IPS DF 6.9 (cell line): Measurements from ENCODE around the gene CNOT1.

Source experiments
- DNase-seq: peaks from one replicate; pipeline ENCODE4 v3.0.0-alpha.2; 2013; ENCODE audit warnings: low read depth, low spot score
- H3K27ac ChIP-seq: one replicate; pipeline ENCODE4 v1.5.1; 2013; ENCODE audit warnings: low read length, control low read depth
- H3K27me3 ChIP-seq: 2 replicates; pipeline ENCODE4 v1.6.1; 2013; ENCODE audit warnings: mild to moderate bottlenecking, low read length; ENCODE audit not compliant: control insufficient read depth, insufficient read depth
- H3K36me3 ChIP-seq: 2 replicates; pipeline ENCODE4 v1.6.1; 2013; ENCODE audit warnings: low read length; ENCODE audit not compliant: control insufficient read depth, insufficient read depth
- H3K4me1 ChIP-seq: 2 replicates; pipeline ENCODE4 v1.6.1; 2013; ENCODE audit warnings: low read length; ENCODE audit not compliant: control insufficient read depth, insufficient read depth
- H3K4me3 ChIP-seq: 2 replicates; pipeline ENCODE4 v1.5.1; 2013; ENCODE audit warnings: mild to moderate bottlenecking, low read length
- H3K9me3 ChIP-seq: 2 replicates; pipeline ENCODE4 v1.6.1; 2013; ENCODE audit warnings: low read length, inconsistent platforms; ENCODE audit not compliant: control insufficient read depth, insufficient read depth
- WGBS: extraction: QIAGEN DNeasy Blood & Tissue Kit; methylation state at CpG from one replicate; pipeline ENCODE4 v1.1.7; 2013; ENCODE audit warnings: mixed read lengths, missing lambda C conversion rate; ENCODE audit not compliant: insufficient read length, insufficient coverage; 5-methylcytosine and 5-hydroxymethylcytosine counted together

The CNOT1 gene

DNA sequence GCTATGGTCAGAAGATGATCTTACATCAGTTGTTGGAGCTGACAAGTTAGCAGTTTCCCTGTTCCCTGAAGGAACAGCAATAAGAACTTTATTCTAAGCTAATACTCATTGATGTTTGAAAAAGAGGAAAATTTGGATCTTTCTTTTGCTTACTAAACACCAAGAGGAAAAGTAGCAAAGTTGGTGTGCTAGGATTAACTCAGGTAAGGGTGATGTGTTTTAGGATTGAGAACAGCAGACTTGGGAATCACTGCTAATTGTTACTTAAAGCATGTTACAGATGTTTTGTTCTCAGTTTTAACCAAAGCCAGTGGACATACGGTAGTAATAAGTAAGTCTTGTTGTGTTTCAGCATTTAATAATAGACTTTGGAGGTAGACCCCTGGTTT is 110.7 kb downstream of the CNOT1 start:
- Histone ChIP-seq H3K4me3 (no peak overlapping the region), H3K9me3 (no peaks in the 10 kb centered on the region), H3K27me3 (no peaks in the 10 kb centered on the region), H3K4me1 (peaks cover 2% of the 10 kb centered on the region; the same call in 1 of the 2 replicates), H3K36me3 (peaks cover 11% of the 10 kb centered on the region; the same call in 1 of the 2 replicates), H3K27ac (no peak overlapping the region)
- no peak for DNase-seq
- WGBS, result no CpG with 5 or more reads among the region's 1 CpG

DNA sequence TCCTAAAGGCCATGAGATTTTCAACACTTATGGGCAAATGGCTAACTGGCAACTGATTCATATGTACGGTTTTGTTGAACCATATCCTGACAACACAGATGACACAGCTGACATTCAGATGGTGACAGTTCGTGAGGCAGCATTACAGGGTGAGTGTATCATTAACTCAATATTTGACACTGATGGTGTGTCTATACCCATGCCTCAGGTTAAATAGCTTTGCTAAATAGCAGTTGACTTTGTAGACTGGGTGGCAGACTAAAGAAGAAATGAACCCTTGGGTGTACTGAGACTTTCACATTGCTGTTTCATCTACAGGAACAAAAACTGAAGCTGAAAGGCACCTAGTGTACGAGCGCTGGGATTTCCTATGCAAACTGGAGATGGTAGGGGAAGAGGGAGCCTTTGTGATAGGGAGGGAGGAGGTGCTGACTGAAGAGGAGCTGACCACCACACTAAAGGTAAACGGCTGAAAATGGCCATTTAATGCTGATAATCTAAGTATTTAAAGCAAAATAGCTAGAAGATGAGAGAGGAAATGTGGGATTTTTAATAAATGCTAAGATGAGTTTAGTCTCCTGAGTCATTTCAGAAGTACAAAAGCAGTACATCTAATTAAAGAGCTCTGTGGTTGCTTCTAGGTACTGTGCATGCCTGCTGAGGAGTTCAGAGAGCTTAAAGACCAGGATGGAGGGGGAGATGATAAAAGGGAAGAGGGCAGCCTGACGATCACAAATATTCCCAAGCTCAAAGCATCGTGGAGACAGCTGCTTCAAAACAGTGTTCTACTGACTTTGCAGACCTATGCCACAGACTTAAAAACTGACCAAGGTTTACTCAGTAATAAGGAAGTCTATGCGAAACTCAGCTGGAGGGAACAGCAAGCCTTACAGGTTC is 111.3 kb downstream of the CNOT1 start:
- Histone ChIP-seq H3K27me3 (no peaks in the 10 kb centered on the region), H3K9me3 (no peaks in the 10 kb centered on the region), H3K27ac (no peak overlapping the region), H3K4me3 (no peak overlapping the region), H3K36me3 (peaks cover 11% of the 10 kb centered on the region; the same call in 1 of the 2 replicates), H3K4me1 (peaks cover 2% of the 10 kb centered on the region; the same call in 1 of the 2 replicates)
- no peak for DNase-seq
- no CpG with 5 or more reads among the region's 8 CpGs for WGBS

DNA sequence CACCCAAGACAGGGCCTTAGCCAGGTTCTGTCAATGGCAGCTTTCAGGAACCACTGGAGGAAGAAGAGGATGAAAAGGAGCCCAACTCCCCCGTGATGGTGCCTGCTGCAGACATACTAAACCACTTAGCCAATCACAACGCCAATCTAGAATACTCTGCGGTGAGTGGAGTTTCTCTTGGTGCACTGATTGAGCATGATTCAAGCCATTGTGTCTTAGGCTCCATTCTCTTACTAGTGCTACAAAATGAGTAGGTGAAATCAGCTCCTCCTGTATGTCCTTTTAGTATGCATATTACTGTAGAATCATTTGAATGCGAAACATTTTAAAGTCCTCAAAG is 112.9 kb downstream of the CNOT1 start:
- no peak overlapping the region for H3K4me3 ChIP-seq
- peaks cover 2% of the 10 kb centered on the region; the same call in 1 of the 2 replicates for H3K4me1 ChIP-seq
- H3K27me3 ChIP-seq, result no peaks in the 10 kb centered on the region
- no peaks in the 10 kb centered on the region for H3K9me3 ChIP-seq
- H3K27ac ChIP-seq, result no peak overlapping the region
- no CpG with 5 or more reads among the region's 4 CpGs for WGBS
- no peak for DNase-seq
- H3K36me3 ChIP-seq, result peaks cover 11% of the 10 kb centered on the region; the same call in 1 of the 2 replicates

DNA sequence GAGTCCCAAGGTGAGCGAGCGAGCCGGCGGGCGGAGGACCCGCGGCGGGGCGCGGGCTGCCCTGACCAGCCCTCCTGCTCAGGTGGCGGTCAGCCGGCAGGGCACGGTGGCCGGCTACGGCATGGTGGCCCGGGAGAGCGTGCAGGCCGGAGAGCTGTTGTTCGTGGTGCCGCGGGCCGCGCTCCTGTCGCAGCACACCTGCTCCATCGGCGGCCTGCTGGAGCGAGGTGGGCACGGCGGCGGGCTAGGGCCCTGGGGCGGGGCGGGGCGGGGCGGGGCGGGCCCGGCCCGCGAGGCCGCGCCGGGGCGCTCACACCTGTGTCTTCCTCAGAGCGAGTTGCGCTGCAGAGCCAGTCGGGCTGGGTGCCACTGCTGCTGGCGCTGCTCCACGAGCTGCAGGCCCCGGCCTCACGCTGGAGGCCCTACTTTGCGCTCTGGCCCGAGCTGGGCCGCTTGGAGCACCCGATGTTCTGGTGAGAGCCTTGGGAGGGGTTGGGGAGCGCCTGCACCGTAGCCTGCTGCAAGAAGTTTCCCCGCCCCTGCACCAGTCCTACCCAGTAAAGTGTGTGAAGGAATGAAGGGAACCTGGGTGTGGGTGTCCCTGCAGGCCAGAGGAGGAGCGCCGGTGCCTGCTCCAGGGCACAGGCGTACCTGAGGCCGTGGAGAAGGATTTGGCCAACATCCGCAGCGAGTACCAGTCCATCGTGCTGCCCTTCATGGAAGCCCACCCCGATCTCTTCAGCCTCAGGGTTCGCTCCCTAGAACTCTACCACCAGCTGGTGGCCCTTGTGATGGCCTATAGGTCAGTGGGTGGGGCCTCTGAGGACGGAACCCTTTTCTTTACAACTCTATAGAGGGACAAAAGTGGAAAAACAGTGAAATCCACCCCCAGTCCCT is 113.5 kb downstream of the CNOT1 start:
- no CpG with 5 or more reads among the region's 66 CpGs for WGBS
- Histone ChIP-seq H3K27me3 (no peaks in the 10 kb centered on the region), H3K9me3 (no peaks in the 10 kb centered on the region), H3K27ac (no peak overlapping the region), H3K36me3 (peaks cover 11% of the 10 kb centered on the region; the same call in 1 of the 2 replicates), H3K4me1 (peaks cover 2% of the 10 kb centered on the region; the same call in 1 of the 2 replicates), H3K4me3 (peak overlapping the region; percentile 89)
- no peak for DNase-seq

DNA sequence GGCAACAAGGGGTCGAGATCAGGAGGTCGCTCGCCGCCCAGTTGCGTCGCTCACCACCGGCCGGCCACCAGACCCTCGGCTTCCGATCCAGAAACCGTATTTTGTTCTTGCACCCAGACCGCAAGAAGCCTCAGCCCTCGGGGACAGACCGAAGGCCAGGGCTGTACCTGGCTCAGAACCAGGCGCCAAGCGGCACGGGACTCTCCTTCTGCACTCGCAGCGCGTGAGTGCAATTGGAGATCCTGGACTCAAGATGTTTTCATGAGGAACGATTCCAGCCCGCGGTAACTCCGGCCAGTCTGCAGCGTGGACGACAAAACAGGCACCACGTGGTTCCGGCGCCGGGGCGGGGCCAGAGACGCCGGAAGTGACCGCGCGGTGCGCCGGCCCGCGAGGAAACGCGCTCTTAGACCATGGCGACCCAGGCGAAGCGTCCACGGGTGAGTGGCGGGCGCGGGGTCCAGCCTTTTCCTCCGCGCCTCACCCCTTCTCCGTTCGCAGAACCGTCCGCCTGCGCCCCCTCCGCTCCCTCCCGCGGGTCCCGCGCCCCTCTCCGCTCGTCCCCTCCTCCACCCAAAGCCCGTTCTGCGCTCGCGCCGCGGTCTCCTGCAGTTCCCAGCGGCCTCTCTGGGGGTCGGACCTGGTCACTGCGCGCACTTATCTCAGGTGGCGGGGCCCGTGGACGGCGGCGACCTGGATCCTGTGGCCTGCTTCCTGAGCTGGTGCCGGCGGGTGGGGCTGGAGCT is 114.3 kb downstream of the CNOT1 start, which contains the start of gene SETD6:
Gene SETD6 (plus strand): TSS at position 393 of the 746 bp plus-strand sequence. CDS start 21 bp downstream, at position 414.
- Histone ChIP-seq H3K9me3 (no peaks in the 10 kb centered on the region), H3K27me3 (no peaks in the 10 kb centered on the region), H3K27ac (no peak within 1 kb of the TSS), H3K4me1 (peaks cover 2% of the 10 kb centered on the region; the same call in 1 of the 2 replicates), H3K36me3 (peaks cover 8% of the 10 kb centered on the region; the same call in 1 of the 2 replicates), H3K4me3 (peak within 1 kb of the TSS; percentile 89)
- DNase-seq, result peak; percentile 75
- no CpG with 5 or more reads among the region's 80 CpGs for WGBS

DNA sequence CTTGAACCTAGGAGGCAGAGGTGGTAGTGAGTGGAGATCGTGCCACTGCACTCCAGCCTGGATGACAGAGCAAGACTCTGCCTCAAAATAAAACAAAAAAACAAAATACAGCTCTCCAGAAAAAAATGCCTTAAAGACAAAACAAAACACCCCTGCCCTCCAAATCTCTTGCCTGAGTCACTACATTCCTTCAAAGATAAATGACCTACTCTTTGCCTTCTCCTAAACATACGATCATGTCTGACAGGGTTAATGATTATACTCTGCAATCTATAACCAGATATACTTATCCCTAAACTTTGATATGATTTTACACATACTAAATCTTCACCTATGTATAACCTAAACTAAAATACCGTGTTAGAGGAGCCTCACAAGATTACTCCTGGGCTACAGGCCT is 115.8 kb downstream of the CNOT1 start:
- H3K9me3 ChIP-seq, result no peaks in the 10 kb centered on the region
- H3K27me3 ChIP-seq, result no peaks in the 10 kb centered on the region
- H3K36me3 ChIP-seq, result peaks cover 9% of the 10 kb centered on the region; the same call in 1 of the 2 replicates
- H3K27ac ChIP-seq, result no peak overlapping the region
- DNase-seq, result no peak
- no peak overlapping the region for H3K4me3 ChIP-seq
- peaks cover 2% of the 10 kb centered on the region; the same call in 1 of the 2 replicates for H3K4me1 ChIP-seq
- 100% methylated on average over 1 of the region's 3 CpGs for WGBS

DNA sequence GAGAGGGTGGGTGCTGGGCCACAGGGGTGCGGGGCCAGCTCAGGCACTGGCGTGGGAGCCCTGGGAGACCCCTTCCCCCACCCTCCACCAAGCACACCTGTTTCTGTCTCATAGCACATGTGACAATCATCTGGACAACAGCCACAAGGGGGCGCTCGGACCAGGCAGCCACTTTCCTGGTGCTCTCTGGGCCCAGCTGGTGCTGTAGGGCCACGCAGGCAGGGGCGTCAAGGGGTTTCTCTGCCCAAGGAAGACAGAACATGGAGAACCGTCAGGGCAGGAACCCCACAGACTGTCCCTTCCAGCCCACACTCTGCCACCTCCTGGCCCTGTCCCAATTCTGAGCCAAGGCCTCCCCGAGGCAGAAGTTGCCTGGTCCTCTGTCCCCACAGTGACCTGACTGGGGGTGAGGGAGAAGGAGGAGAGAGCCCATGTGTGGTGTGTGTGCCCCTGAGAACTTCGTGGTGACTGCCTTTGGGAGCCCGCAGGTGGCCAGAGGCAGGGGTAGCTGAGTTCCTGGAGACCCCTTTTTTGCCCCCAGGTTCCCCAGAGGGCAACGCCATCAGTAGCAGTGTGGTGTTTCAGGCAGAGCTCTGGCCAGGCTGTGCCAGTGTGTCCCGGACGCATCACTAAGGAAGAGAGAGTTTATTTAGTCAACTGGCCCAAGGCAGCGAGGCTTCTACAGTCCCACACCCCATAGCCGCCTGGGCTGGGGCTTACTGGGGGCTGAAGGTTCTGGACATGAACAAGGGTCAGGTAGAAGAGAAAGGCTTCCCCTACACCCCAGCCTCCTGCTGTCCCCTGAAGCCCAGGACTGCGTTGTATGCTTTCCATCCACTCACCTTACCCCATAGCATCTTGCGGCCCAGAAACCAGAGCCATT is 117.5 kb downstream of the CNOT1 start:
- Histone ChIP-seq H3K4me3 (no peak overlapping the region), H3K4me1 (peaks cover 2% of the 10 kb centered on the region; the same call in 1 of the 2 replicates), H3K9me3 (no peaks in the 10 kb centered on the region), H3K36me3 (peaks cover 2% of the 10 kb centered on the region; the same call in 1 of the 2 replicates), H3K27ac (no peak overlapping the region), H3K27me3 (no peaks in the 10 kb centered on the region)
- WGBS, result no CpG with 5 or more reads among the region's 17 CpGs
- DNase-seq, result peak; percentile 66

DNA sequence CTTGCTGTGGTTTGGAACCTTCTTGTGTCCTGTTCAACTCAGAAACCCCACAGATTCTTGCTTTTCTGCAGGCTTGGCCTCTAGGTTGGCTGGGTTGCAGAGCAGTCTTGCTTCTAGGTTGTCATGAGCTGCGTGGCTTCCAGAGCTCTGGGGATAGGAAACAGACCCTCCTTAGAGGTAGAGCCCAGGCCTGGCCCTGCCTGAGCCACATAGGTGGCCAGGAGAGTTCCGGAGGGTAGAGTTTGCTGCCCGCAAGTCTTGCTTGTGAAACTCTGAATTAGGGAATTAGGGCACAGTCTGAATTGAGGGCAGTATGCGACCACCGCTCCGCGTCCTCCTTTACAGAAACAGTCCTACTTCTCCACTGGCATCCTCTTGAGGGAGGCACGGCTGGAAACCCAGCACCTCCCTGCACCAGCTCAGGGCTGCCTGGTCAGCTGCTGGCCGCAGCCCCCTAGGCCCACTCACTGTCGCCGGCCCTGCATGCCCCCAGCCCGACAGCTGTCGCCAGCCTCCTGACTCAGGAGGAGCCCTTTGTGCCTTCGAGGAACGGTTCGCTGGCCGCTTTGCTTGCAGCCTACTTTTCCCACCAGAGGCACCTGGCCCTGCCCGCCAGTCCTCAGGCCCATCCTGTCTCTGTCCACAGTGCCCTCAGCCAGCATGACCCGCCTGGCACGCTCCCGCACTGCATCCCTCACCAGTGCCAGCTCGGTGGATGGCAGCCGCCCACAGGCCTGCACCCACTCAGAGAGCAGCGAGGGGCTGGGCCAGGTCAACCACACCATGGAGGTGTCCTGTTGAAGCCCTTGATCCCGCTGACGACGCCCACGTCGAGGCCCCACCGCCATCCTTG is 118.6 kb downstream of the CNOT1 start:
- Histone ChIP-seq H3K36me3 (0 out of 2 replicates have a peak, but pooled peaks cover 2% of the 10 kb centered on the region), H3K4me1 (no peaks in the 10 kb centered on the region), H3K4me3 (no peak overlapping the region), H3K9me3 (no peaks in the 10 kb centered on the region), H3K27ac (no peak overlapping the region), H3K27me3 (no peaks in the 10 kb centered on the region)
- no peak for DNase-seq
- WGBS, result no CpG with 5 or more reads among the region's 30 CpGs
